ENCODE measurements around the gene GNAQ. TPM values are rescaled to one million over a fixed set of nuclear protein-coding genes. Genes with fewer than 3 reads are reported as not detected.

Gene GNAQ
- total and polyA plus RNA-seq, 2 donors (not counting 1 experiment from before 2014, with no cell fraction given): 0.60 to 1.4 TPM

GRCh38 chr9:77906991-77907390 is 124.6 kb downstream of the GNAQ start:
- Histone ChIP-seq H3K4me1 (ENCODE audit: control insufficient read depth in 2 of 2, insufficient read depth in 2 of 2, low read length in 2 of 2) (peaks cover 4 to 5% of the 10 kb centered on the region in 2 donors), H3K9ac (ENCODE audit: low read length) (no peak overlapping the region), H3K9me3 (ENCODE audit: control extremely low read depth in 1 of 3, control insufficient read depth in 2 of 3, insufficient read depth in 1 of 3, low read length in 2 of 3) (no peaks in the 10 kb centered on the region), H4K20me1 (ENCODE audit: control insufficient read depth, insufficient read depth, low read length, poor library complexity, severe bottlenecking) (no peaks in the 10 kb centered on the region), H3K4me2 (replicated peaks; ENCODE audit: low read depth, low read length, poor library complexity, severe bottlenecking) (no peak overlapping the region), H3K79me2 (ENCODE audit: control insufficient read depth, insufficient read depth, low read length) (no peaks in the 10 kb centered on the region), H3K36me3 (replicated peaks in 1 of 2; ENCODE audit: control extremely low read depth in 1 of 2, control insufficient read depth in 1 of 2, extremely low read depth in 1 of 2, insufficient read depth in 2 of 2, low read length in 1 of 2) (no peaks in the 10 kb centered on the region), H2AFZ (ENCODE audit: insufficient read depth, low read depth, low read length, poor library complexity, severe bottlenecking) (no peak overlapping the region), H3K27me3 (replicated peaks in 1 of 4; ENCODE audit: control extremely low read depth in 1 of 4, control insufficient read depth in 3 of 4, insufficient read depth in 4 of 4, low read length in 3 of 4) (peaks cover 0 to 3% (median 0%) of the 10 kb centered on the region in 4 experiments), H3K27ac (ENCODE audit: low read length in 2 of 2) (no peak overlapping the region), H3K4me3 (ENCODE audit: control extremely low read depth in 1 of 5, extremely low read depth in 1 of 5, insufficient read depth in 1 of 5, low read depth in 2 of 5, low read length in 4 of 5) (no peak overlapping the region)
- ATAC-seq (ENCODE audit: low read depth): no peak
- H3K4me3 Mint-ChIP-seq: no peak overlapping the region
- POLR2A ChIA-PET: no interaction called here
- no peak overlapping the region for H3K27ac Mint-ChIP-seq
- H3K4me1 Mint-ChIP-seq: peaks cover 2% of the 10 kb centered on the region
- WGBS (ENCODE audit: insufficient coverage): no CpG with 5 or more reads among the region's 1 CpG
- peaks cover 44% of the 10 kb centered on the region for H3K27me3 Mint-ChIP-seq
- H3K9me3 Mint-ChIP-seq (ENCODE audit: insufficient read depth): no peaks in the 10 kb centered on the region
- intact Hi-C loops (cut with micrococcal nuclease): no loop called here
- TF ChIP-seq EZH2 (IDR thresholded peaks at IDR 0.05; ENCODE audit: borderline replicate concordance, insufficient read depth, low read depth, low read length, poor library complexity, severe bottlenecking) (no peak), CTCF (IDR thresholded peaks at IDR 0.05) (no peak)
- DNase-seq: no peak
- CTCF ChIA-PET: no interaction called here

- no peaks in the 10 kb centered on the region for H3K79me2 ChIP-seq (ENCODE audit: control insufficient read depth, insufficient read depth, low read length)
- Mint-ChIP-seq H3K4me3 (no peak overlapping the region), H3K27ac (no peak overlapping the region), H3K4me1 (no peaks in the 10 kb centered on the region), H3K27me3 (peaks cover 38% of the 10 kb centered on the region), H3K9me3 (ENCODE audit: insufficient read depth) (no peaks in the 10 kb centered on the region)
- H3K27ac ChIP-seq (ENCODE audit: low read length in 2 of 2): no peak overlapping the region
- H3K27me3 ChIP-seq (replicated peaks in 1 of 4; ENCODE audit: control extremely low read depth in 1 of 4, control insufficient read depth in 3 of 4, insufficient read depth in 4 of 4, low read length in 3 of 4): no peaks in the 10 kb centered on the region
- ChIA-PET POLR2A (no interaction called here), CTCF (no interaction called here)
- H3K9ac ChIP-seq (ENCODE audit: low read length): no peak overlapping the region
- H3K4me1 ChIP-seq (ENCODE audit: control insufficient read depth in 2 of 2, insufficient read depth in 2 of 2, low read length in 2 of 2): no peaks in the 10 kb centered on the region
- no peaks in the 10 kb centered on the region for H4K20me1 ChIP-seq (ENCODE audit: control insufficient read depth, insufficient read depth, low read length, poor library complexity, severe bottlenecking)
- ATAC-seq (ENCODE audit: low read depth) (no peak), DNase-seq (no peak)
- no peak overlapping the region for H2AFZ ChIP-seq (ENCODE audit: insufficient read depth, low read depth, low read length, poor library complexity, severe bottlenecking)
- intact Hi-C loops (cut with micrococcal nuclease): no loop called here
- no peaks in the 10 kb centered on the region for H3K36me3 ChIP-seq (replicated peaks in 1 of 2; ENCODE audit: control extremely low read depth in 1 of 2, control insufficient read depth in 1 of 2, extremely low read depth in 1 of 2, insufficient read depth in 2 of 2, low read length in 1 of 2)
- H3K9me3 ChIP-seq (ENCODE audit: control extremely low read depth in 1 of 3, control insufficient read depth in 2 of 3, insufficient read depth in 1 of 3, low read length in 2 of 3): no peaks in the 10 kb centered on the region
- no peak for TF ChIP-seq CTCF (IDR thresholded peaks at IDR 0.05)
- H3K4me2 ChIP-seq (replicated peaks; ENCODE audit: low read depth, low read length, poor library complexity, severe bottlenecking): no peak overlapping the region
- WGBS (ENCODE audit: insufficient coverage): no CpG with 5 or more reads among the region's 1 CpG
- H3K4me3 ChIP-seq (ENCODE audit: control extremely low read depth in 1 of 5, extremely low read depth in 1 of 5, insufficient read depth in 1 of 5, low read depth in 2 of 5, low read length in 4 of 5): no peak overlapping the region
Measured at GRCh38 chr9:77903666-77904285, 127.8 kb downstream of the GNAQ start.

Measured in B cell (primary cell).